Measurements from ENCODE around the gene CSDE1.

Gene CSDE1

GRCh38 chr1:114746450-114747121, 11.2 kb downstream of the CSDE1 start:
- no peak for DNase-seq

DNA sequence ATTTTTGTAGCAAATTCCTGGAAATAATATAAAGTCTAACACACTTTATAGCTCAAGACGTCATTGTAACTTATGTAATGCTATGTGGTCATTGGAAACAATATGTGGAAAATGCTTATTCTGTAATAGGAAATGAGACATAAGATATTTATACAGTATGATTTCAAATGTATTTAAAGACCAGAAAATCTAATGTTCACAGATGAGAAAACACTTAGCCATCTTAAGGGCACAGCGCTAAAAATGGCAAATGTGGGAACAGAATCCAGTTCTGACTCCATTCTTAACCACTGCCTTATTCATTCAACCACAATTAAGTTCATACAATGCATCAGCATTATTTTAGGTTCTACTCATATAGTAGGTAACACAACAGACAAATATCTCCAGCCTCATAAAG, 12.5 kb downstream of the CSDE1 start:
- no peak for DNase-seq

DNA sequence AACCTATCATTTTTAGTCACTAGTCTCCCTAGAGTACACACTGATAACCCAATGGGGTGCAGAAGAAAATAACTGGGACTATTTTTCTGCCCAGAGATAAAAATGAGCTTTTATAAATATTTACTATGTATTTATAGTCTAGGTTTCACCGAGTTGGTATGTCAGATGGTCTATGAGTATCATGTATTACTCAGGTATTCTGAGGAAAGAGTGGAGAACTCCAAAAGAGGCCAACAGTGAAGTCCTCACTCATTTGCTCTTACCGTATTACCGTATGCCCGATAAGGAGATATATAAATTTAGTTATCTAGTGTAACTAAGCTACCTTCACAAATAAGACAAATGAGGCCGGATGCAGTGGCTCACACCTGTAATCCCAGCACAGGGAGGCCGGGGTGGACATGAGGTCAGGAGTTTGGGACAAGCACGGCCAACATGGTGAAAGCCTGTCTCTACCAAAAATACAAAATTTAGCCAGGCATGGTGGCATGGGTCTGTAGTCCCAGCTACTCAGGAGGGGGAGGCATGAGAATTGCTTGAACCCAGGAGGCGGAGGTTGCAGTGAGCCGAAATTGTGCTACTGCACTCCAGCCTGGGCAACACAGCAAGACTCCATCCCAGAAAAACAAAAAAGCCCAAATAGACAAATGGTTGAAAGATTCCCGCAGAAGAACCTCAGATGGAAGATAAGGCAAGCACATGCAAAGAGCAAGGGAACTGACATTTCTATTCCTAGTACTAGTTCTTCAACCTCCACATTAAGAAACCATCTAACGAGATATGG, 15.6 kb downstream of the CSDE1 start:
- DNase-seq, result no peak

GRCh38 chr1:114740331-114740730, 17.5 kb downstream of the CSDE1 start:
- no peak for DNase-seq

GRCh38 chr1:114737314-114737849, 20.4 kb downstream of the CSDE1 start:
- DNase-seq, result no peak

DNA sequence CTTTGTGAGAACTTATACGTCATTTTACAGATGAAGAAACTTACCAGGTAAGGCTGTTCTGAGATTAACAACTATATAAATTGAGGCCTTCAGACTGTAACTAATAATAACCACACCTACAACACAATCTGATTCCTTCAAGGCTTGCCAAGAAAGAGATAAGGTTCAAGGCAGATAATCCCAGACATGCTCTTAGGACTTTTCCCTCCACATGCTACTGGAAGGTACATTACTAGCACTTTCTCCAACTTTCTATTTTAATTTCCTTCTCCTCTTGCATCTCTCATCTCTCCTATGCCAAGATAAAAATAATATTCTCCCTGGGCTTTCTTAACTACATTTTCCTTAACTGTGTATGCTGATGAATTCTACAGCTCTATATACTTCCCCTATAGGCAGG, 22.3 kb downstream of the CSDE1 start:
- no peak for DNase-seq

DNA sequence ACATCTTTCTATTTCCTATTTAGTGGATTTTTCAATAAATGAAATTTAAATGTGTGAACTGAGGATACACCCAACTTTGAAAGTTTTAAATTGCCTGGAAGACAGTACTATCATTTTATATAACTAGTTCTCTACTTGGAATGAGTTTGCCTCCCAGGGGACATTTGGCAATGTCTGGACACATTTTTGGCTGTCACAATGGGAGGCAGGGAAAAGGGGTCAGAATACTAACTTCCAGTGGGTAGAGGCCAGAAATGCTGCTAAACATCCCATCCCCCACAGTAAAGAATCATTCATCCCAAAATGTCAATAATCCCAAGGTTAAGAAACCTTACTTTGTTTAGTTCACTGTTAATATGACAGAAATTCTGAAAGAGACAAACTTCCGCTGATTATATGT, 28.0 kb downstream of the CSDE1 start:
- DNase-seq, result no peak

- DNase-seq, result no peak
Observed at GRCh38 chr1:114728553-114728952, 29.2 kb downstream of the CSDE1 start.

GRCh38 chr1:114725230-114725629, 32.6 kb downstream of the CSDE1 start:
- DNase-seq, result no peak

GRCh38 chr1:114723915-114724314, 33.9 kb downstream of the CSDE1 start:
- DNase-seq, result no peak

DNA sequence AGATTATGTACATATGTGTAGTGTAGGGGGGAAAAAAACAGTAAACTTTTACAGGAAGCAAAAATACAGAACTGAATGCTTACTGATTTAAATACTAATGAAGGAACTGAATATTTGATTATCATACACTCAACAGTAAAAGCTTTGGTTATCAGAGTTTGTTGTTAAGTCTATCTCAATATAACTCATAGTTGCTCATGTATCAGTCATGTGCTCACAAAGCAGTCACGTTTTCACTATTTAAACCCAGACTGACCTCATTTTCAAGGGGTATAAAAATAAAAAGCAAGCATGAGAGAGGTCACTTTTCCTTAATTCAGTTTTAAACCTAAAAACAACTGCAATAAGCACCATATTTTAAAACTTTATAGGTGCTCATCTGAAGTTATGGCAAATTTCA, 34.3 kb downstream of the CSDE1 start:
- no peak for DNase-seq

DNA sequence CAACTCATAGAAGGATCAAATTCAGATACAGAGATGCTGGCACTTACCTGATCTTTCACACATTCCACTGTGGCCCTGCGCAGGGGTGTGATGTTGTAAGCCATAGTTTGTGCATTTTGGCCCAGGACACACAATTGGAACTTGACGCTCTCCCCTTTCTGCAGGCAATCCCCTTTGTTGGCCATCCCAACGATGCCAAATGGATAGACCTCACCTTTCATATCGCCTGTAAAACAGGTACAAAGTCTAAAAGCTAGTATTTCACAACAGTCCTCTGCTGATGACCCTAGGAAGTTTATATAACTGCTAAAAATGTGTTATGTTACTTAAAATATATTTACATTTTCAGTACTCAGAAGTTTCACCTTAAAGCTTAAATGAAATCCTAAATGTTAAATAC, 37.3 kb downstream of the CSDE1 start:
- DNase-seq, result no peak

DNA sequence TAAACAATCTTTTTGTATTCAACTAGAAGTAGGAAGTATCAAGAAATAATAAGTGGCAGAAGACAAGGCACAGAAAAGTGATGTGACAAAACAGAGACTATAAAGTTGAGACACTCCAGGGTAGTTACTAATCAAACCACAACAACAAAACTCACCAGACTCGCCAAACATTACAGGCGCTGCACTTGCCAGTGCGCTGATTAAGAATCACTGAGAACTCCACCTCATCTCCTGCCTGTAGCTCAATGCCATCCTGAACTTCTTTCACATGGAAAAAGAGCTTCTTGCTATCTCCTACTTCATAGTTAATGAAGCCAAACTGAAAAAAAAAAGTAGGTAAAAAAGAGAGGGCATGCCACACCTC, 38.4 kb downstream of the CSDE1 start:
- DNase-seq, result no peak

DNA sequence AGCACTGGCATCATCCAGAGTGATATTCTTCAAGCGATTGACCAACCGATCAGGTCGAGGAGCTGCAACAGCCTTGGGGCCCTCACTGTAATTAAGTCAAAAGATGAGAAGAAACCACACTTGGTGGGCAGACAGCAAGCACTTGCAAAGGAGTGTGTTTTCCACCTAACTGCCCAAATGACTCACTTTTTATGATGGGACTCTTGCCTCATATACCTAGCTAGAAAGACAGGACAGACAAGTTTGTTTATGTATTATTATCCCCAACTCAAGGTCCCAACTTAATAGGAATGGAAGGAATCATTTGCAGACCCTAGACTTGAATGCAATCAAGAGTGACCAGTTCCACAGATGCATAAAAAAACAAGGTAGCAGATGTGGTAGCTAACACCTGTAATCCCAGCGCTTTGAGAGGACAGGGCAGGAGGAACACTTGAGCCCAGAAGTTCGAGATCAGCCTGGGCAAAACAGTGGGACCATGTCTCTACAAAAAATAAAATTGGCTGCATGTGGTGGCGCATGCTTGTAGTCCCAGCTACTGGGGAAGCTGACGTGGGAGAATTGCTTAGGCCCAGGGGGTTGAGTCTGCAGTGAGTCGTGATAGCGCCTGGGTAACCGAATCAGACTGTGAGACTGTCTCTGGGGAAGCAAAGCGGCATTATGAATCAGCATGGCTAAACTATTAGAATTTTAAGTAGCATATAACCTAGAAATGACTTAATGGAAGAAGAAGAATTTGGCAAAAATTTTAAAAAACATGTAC, 38.9 kb downstream of the CSDE1 start:
- no peak for DNase-seq

- DNase-seq, result no peak
Observed at GRCh38 chr1:114716304-114717170, 41.2 kb downstream of the CSDE1 start, which contains the start of gene NRAS. Gene NRAS (minus strand): TSS chr1:114716771. CDS start chr1:114716160, 611 bp downstream.

DNA sequence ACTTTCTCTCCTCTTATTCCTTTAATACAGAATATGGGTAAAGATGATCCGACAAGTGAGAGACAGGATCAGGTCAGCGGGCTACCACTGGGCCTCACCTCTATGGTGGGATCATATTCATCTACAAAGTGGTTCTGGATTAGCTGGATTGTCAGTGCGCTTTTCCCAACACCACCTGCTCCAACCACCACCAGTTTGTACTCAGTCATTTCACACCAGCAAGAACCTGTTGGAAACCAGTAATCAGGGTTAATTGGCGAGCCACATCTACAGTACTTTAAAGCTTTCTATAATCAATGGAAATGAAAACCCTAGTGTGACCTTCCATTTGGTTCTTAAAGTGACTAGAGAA, 41.9 kb downstream of the CSDE1 start:
- no peak for DNase-seq

DNA sequence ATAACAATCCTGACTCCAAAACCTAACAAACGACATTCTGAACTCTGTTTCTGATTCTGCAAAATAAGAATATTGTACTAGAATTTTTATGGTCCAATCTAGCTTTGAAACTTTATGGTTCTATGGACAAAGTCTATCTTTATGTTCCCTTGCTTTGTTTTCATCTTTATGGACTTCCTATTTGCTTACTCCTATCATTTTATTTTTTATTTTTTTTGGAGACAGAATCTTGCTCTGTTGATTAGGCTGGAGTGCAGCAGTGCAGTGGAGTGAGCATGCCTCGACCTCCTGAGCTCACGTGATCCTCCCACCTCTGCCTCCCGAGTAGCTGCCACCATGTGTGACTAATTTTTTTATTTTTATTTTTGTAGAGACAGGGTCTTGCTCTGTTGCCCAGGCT, 44.8 kb downstream of the CSDE1 start:
- DNase-seq, result no peak

GRCh38 chr1:114710360-114710759, 47.4 kb downstream of the CSDE1 start:
- DNase-seq, result no peak

DNA sequence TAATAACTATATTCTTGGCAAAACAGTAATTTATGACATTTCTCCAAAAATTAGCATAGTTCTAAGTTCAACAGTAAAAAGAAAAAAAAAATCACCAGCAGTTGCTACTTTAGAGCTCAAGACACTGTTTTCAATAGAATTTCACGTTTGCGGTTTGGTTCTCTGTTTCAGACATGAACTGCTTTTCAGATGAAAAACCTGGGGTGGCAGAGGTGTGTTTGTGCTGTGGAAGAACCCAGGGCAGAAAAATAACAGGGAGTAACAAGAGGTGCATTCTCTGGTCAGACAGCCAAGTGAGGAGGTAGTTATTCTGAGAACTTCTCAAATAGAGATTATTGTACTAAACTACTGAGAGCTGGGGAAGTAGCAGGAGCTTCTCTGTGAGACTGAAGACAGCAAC, 50.2 kb downstream of the CSDE1 start:
- no peak for DNase-seq

GRCh38 chr1:114703242-114703641, 54.5 kb downstream of the CSDE1 start:
- DNase-seq, result no peak

- DNase-seq, result no peak
Observed at GRCh38 chr1:114702737-114703136, 55.0 kb downstream of the CSDE1 start.

DNA sequence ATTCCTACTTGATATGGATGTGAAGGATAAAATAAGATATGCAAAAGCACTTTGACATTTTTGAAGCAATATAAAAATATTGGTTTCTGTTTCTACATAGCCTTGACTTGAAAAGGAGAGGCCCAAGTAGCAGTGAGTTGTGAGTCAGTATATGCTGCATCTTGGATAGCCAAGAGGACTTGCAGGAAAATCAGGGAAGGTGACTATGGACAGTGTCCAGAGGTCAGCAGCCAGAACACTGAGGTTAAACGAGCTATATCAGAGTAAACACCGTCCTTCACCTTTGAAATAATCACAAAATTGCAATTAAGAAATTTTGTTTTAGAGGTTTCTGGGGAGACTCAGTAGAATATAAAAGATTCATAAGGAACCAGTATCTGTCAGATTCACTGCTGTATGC, 55.9 kb downstream of the CSDE1 start:
- DNase-seq, result no peak

All from SIG-M5 (cell line).